Epithelial cell of esophagus (primary cell): Measurements from ENCODE around the gene CELF4.

Source experiments
- DNase-seq: peaks from one replicate; pipeline ENCODE4 v3.0.0; 2010; ENCODE audit warnings: low read depth
- H3K4me3 ChIP-seq: 2 replicates; pipeline ENCODE4 v1.5.1; 2011; ENCODE audit warnings: mild to moderate bottlenecking, low read length, control low read depth
- TF ChIP-seq, protein P1 (sequence below): IDR thresholded peaks from 2 replicates; pipeline ENCODE4 v1.5.1; 2011; ENCODE audit warnings: low read depth, mild to moderate bottlenecking, low read length, control low read depth, inconsistent platforms; ENCODE audit not compliant: insufficient read depth; ENCODE audit errors: missing control alignments

CELF4 gene

DNA sequence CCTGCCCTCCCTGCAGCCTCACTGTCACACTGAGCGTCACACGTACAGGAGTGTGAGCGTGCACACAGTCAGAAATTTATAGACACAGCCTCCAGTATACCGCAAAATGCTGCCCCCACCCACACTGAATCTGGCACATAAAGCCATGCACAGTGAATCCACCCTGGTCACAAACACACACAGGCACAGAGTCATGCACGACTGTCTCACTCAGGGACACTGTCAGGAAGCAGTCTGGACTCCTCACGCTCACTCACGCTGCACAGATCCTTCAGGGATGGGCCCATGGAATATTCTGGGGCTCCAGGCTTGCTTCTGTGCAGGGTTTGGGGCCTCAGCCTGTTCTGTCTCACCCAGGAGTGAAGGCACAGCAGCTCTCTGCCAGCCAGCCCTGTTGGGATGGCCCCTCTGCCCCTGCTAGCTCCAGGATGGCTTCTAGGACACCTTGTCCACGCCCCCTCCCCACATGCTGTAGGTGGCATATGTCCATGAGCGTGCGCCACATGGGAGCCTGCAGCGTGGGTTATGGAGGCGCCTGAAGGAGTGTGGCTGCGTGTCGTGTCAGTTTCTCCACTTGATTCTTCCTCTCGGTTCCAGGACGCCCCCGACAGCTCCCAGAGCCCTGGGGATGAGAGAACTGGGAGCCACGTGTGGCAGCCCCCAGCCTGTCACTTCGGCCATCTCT lies 175.8 kb downstream of the CELF4 start:
- DNase-seq, result no peak
- no peak overlapping the region for H3K4me3 ChIP-seq
- TF ChIP-seq, protein P1, sequence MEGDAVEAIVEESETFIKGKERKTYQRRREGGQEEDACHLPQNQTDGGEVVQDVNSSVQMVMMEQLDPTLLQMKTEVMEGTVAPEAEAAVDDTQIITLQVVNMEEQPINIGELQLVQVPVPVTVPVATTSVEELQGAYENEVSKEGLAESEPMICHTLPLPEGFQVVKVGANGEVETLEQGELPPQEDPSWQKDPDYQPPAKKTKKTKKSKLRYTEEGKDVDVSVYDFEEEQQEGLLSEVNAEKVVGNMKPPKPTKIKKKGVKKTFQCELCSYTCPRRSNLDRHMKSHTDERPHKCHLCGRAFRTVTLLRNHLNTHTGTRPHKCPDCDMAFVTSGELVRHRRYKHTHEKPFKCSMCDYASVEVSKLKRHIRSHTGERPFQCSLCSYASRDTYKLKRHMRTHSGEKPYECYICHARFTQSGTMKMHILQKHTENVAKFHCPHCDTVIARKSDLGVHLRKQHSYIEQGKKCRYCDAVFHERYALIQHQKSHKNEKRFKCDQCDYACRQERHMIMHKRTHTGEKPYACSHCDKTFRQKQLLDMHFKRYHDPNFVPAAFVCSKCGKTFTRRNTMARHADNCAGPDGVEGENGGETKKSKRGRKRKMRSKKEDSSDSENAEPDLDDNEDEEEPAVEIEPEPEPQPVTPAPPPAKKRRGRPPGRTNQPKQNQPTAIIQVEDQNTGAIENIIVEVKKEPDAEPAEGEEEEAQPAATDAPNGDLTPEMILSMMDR, result no peak

GRCh38 chr18:37389041-37389440 lies 176.6 kb downstream of the CELF4 start:
- TF ChIP-seq, protein P1, result no peak
- H3K4me3 ChIP-seq, result no peak overlapping the region

GRCh38 chr18:37388413-37388812 lies 177.2 kb downstream of the CELF4 start:
- H3K4me3 ChIP-seq, result no peak overlapping the region
- TF ChIP-seq, protein P1, result no peak
- DNase-seq, result no peak

More at GRCh38 chr18:37389041-37389440, 176.6 kb downstream of the CELF4 start:
- no peak for DNase-seq

- H3K4me3 ChIP-seq, result no peak overlapping the region
- DNase-seq, result peak; percentile 33
- TF ChIP-seq, protein P1, result peak; percentile 49
These were observed 179.5 kb downstream of the CELF4 start for GRCh38 chr18:37385846-37386778.

- no peak for DNase-seq
- TF ChIP-seq, protein P1, result no peak
- no peak overlapping the region for H3K4me3 ChIP-seq
These were observed 181.6 kb downstream of the CELF4 start for GRCh38 chr18:37383846-37384595.

- DNase-seq, result no peak
- TF ChIP-seq, protein P1, result no peak
- H3K4me3 ChIP-seq, result no peak overlapping the region
These were observed 182.4 kb downstream of the CELF4 start for GRCh38 chr18:37383036-37383785.
